Neuronal stem cell (in vitro differentiated cells): ENCODE results near the gene RRP1.

Experiments used
- DNase-seq: peaks from one replicate; pipeline ENCODE4 v3.0.0-alpha.2; 2013; ENCODE audit warnings: low spot score
- H2AFZ ChIP-seq: one replicate; pipeline ENCODE4 v1.6.1; 2013; ENCODE audit warnings: mild to moderate bottlenecking, low read length, inconsistent platforms
- H2AK5ac ChIP-seq: 2 replicates; pipeline ENCODE4 v1.6.1; 2013; ENCODE audit warnings: low read depth, mild to moderate bottlenecking, inconsistent platforms, low read length, moderate library complexity, mixed read lengths
- H2BK120ac ChIP-seq: 2 replicates; pipeline ENCODE4 v1.6.1; 2013; ENCODE audit warnings: low read depth, mild to moderate bottlenecking, inconsistent platforms, low read length, moderate library complexity, mixed read lengths
- H2BK12ac ChIP-seq: one replicate; pipeline ENCODE4 v1.6.1; 2013; ENCODE audit warnings: low read length, inconsistent platforms
- H2BK15ac ChIP-seq: 2 replicates; pipeline ENCODE4 v1.6.1; 2013; ENCODE audit warnings: mild to moderate bottlenecking, low read length, inconsistent platforms, mixed read lengths
- H2BK5ac ChIP-seq: one replicate; pipeline ENCODE4 v1.6.1; 2013; ENCODE audit warnings: inconsistent platforms, mild to moderate bottlenecking, low read length, moderate library complexity
- H3K14ac ChIP-seq: one replicate; pipeline ENCODE4 v1.6.1; 2013; ENCODE audit warnings: low read length, inconsistent platforms
- H3K18ac ChIP-seq: 2 replicates; pipeline ENCODE4 v1.6.1; 2013; ENCODE audit warnings: low read length, inconsistent platforms
- H3K23ac ChIP-seq: 2 replicates; pipeline ENCODE4 v1.6.1; 2013; ENCODE audit warnings: low read depth, mild to moderate bottlenecking, mixed read lengths, low read length, inconsistent platforms; ENCODE audit not compliant: poor library complexity
- H3K27ac ChIP-seq: replicated peaks from 3 replicates; pipeline ENCODE4 v1.5.1; 2013; ENCODE audit warnings: low read length, inconsistent platforms
- H3K27me3 ChIP-seq, 3 experiments: 2 replicates each; pipeline ENCODE4 v1.6.1; 2013; ENCODE audit warnings: low read length in 3 of 3, mild to moderate bottlenecking in 2 of 3, inconsistent platforms in 1 of 3, low read depth in 1 of 3, mixed read lengths in 1 of 3, moderate library complexity in 1 of 3; ENCODE audit not compliant: control insufficient read depth in 3 of 3, insufficient read depth in 3 of 3
- H3K36me3 ChIP-seq, 2 donors: replicated peaks in 1 of 2; 2 replicates each; pipeline ENCODE4 v1.6.1; 2013; ENCODE audit warnings: low read length in 2 of 2; ENCODE audit not compliant: control insufficient read depth in 2 of 2, insufficient read depth in 2 of 2
- H3K4ac ChIP-seq: 2 replicates; pipeline ENCODE4 v1.6.1; 2013; ENCODE audit warnings: inconsistent platforms, mild to moderate bottlenecking, low read length, moderate library complexity
- H3K4me1 ChIP-seq, 2 donors: 1 replicate in 1 of 2; 2 replicates in 1 of 2; pipeline ENCODE4 v1.6.1; 2013; ENCODE audit warnings: low read length in 2 of 2, low read depth in 1 of 2; ENCODE audit not compliant: control insufficient read depth in 2 of 2, insufficient read depth in 1 of 2
- H3K4me2 ChIP-seq: one replicate; pipeline ENCODE4 v1.6.1; 2013; ENCODE audit warnings: mild to moderate bottlenecking, low read length, inconsistent platforms; ENCODE audit not compliant: insufficient read depth, poor library complexity, severe bottlenecking
- H3K4me3 ChIP-seq, 2 donors: 2 replicates each; pipeline ENCODE4 v1.5.1; 2013; ENCODE audit warnings: low read length in 2 of 2, mild to moderate bottlenecking in 2 of 2, inconsistent platforms in 1 of 2, moderate library complexity in 1 of 2
- H3K79me1 ChIP-seq: one replicate; pipeline ENCODE4 v1.6.1; 2013; ENCODE audit warnings: low read depth, mild to moderate bottlenecking, inconsistent platforms, low read length, moderate library complexity
- H3K9ac ChIP-seq: one replicate; pipeline ENCODE4 v1.6.1; 2013; ENCODE audit warnings: mild to moderate bottlenecking, low read depth, low read length, inconsistent platforms; ENCODE audit not compliant: poor library complexity
- H3K9me3 ChIP-seq, 2 donors: replicated peaks in 1 of 2; 2 replicates each; pipeline versions ENCODE3 to v1.6.1; 2013; ENCODE audit warnings: low read length in 2 of 2, mild to moderate bottlenecking in 2 of 2, inconsistent platforms in 1 of 2, low read depth in 1 of 2, mixed read lengths in 1 of 2, moderate library complexity in 1 of 2; ENCODE audit not compliant: control insufficient read depth in 2 of 2, insufficient read depth in 1 of 2
- H4K8ac ChIP-seq: one replicate; pipeline ENCODE4 v1.6.1; 2013; ENCODE audit warnings: low read depth, mild to moderate bottlenecking, inconsistent platforms, low read length, moderate library complexity
- H4K91ac ChIP-seq: one replicate; pipeline ENCODE4 v1.6.1; 2013; ENCODE audit warnings: low read length, low read depth, mild to moderate bottlenecking, inconsistent platforms; ENCODE audit not compliant: poor library complexity
- WGBS, 2 donors: extraction: QIAGEN DNeasy Blood & Tissue Kit; methylation state at CpG; one replicate each; pipeline ENCODE4 v1.1.7; 2013; ENCODE audit warnings: missing lambda C conversion rate in 2 of 2, mixed read lengths in 1 of 2; ENCODE audit not compliant: insufficient read length in 2 of 2, insufficient replicate concordance in 1 of 2; ENCODE audit errors: extremely low coverage in 2 of 2; 5-methylcytosine and 5-hydroxymethylcytosine counted together

Gene RRP1

GRCh38 chr21:43826623-43826974 lies 37.2 kb downstream of the RRP1 start:
- H3K9ac ChIP-seq: peak overlapping the region; percentile 63
- H3K27ac ChIP-seq: no peak overlapping the region
- peak overlapping the region; percentile 95 for H2BK120ac ChIP-seq
- H2AFZ ChIP-seq: peak overlapping the region; percentile 43
- no peaks in the 10 kb centered on the region for H3K27me3 ChIP-seq
- H3K4me1 ChIP-seq: peaks cover 0 to 10% of the 10 kb centered on the region in 2 donors
- DNase-seq: no peak
- no peak overlapping the region for H3K4me2 ChIP-seq
- no peak overlapping the region for H2BK5ac ChIP-seq
- H2BK12ac ChIP-seq: peak overlapping the region; percentile 73
- peak overlapping the region; percentile 69 for H3K4ac ChIP-seq
- H3K18ac ChIP-seq: peak overlapping the region; percentile 89
- peak overlapping the region; percentile 56 for H3K14ac ChIP-seq
- H2BK15ac ChIP-seq: peak overlapping the region; percentile 93
- peak overlapping the region; percentile 87 for H4K8ac ChIP-seq
- H3K79me1 ChIP-seq: no peaks in the 10 kb centered on the region
- peak overlapping the region; percentile 92 for H2AK5ac ChIP-seq
- H4K91ac ChIP-seq: no peak overlapping the region
- H3K9me3 ChIP-seq: peaks cover 0 to 2% of the 10 kb centered on the region in 2 donors
- H3K23ac ChIP-seq: peak overlapping the region; percentile 55
- no peak overlapping the region for H3K4me3 ChIP-seq
- WGBS, 2 donors: no CpG with 5 or more reads among the region's 8 CpGs
- H3K36me3 ChIP-seq: no peaks in the 10 kb centered on the region

- no peak overlapping the region for H2BK5ac ChIP-seq
- no peaks in the 10 kb centered on the region for H3K27me3 ChIP-seq
- H3K4me1 ChIP-seq: peaks cover 0 to 10% of the 10 kb centered on the region in 2 donors
- H4K91ac ChIP-seq: no peak overlapping the region
- peak overlapping the region; percentile 87 for H4K8ac ChIP-seq
- no peaks in the 10 kb centered on the region for H3K79me1 ChIP-seq
- H2BK15ac ChIP-seq: peak overlapping the region; percentile 93
- H2BK120ac ChIP-seq: peak overlapping the region; percentile 95
- no peak overlapping the region for H3K14ac ChIP-seq
- WGBS, 2 donors: no CpG with 5 or more reads among the region's 18 CpGs
- H3K4ac ChIP-seq: peak overlapping the region; percentile 69
- H3K18ac ChIP-seq: peak overlapping the region; percentile 89
- H3K4me2 ChIP-seq: no peak overlapping the region
- H3K23ac ChIP-seq: no peak overlapping the region
- H3K9ac ChIP-seq: peak overlapping the region; percentile 63
- no peak overlapping the region for H3K4me3 ChIP-seq
- no peaks in the 10 kb centered on the region for H3K36me3 ChIP-seq
- H3K9me3 ChIP-seq: peaks cover 0 to 2% of the 10 kb centered on the region in 2 donors
- DNase-seq: no peak
- peak overlapping the region; percentile 43 for H2AFZ ChIP-seq
- H3K27ac ChIP-seq: no peak overlapping the region
- H2BK12ac ChIP-seq: peak overlapping the region; percentile 73
- H2AK5ac ChIP-seq: peak overlapping the region; percentile 92
Measured at GRCh38 chr21:43827015-43827611, 37.7 kb downstream of the RRP1 start.

- Histone ChIP-seq H3K4me2 (no peak overlapping the region), H2AK5ac (peak overlapping the region; percentile 63), H2BK120ac (no peak overlapping the region), H2AFZ (no peak overlapping the region), H2BK15ac (no peak overlapping the region), H3K4ac (no peak overlapping the region), H3K79me1 (peaks cover 3% of the 10 kb centered on the region), H3K23ac (no peak overlapping the region), H3K36me3 (no peaks in the 10 kb centered on the region), H3K27me3 (no peaks in the 10 kb centered on the region), H2BK5ac (peak overlapping the region; percentile 13), H2BK12ac (no peak overlapping the region), H3K27ac (no peak overlapping the region), H3K9ac (no peak overlapping the region), H3K9me3 (peaks cover 5 to 12% of the 10 kb centered on the region in 2 donors), H3K4me3 (no peak overlapping the region), H4K8ac (no peak overlapping the region), H3K18ac (no peak overlapping the region), H3K4me1 (peaks cover 0 to 10% of the 10 kb centered on the region in 2 donors), H4K91ac (peak overlapping the region; percentile 43), H3K14ac (no peak overlapping the region)
- no CpG with 5 or more reads among the region's 12 CpGs for WGBS, 2 donors
- no peak for DNase-seq
Measured at GRCh38 chr21:43829161-43829560, 39.8 kb downstream of the RRP1 start.

GRCh38 chr21:43829575-43830119 lies 40.3 kb downstream of the RRP1 start:
- no CpG with 5 or more reads among the region's 22 CpGs for WGBS, 2 donors
- Histone ChIP-seq H2BK5ac (no peak overlapping the region), H4K8ac (no peak overlapping the region), H3K9me3 (peaks cover 5 to 14% of the 10 kb centered on the region in 2 donors), H3K18ac (no peak overlapping the region), H3K4me3 (no peak overlapping the region), H4K91ac (peak overlapping the region; percentile 43), H3K36me3 (no peaks in the 10 kb centered on the region), H3K27me3 (no peaks in the 10 kb centered on the region), H3K9ac (no peak overlapping the region), H3K23ac (peak overlapping the region; percentile 85), H3K4me1 (peaks cover 0 to 10% of the 10 kb centered on the region in 2 donors), H3K27ac (no peak overlapping the region), H2BK15ac (peak overlapping the region; percentile 49), H3K14ac (no peak overlapping the region), H2BK12ac (peak overlapping the region; percentile 73), H3K79me1 (peaks cover 3% of the 10 kb centered on the region), H2AFZ (no peak overlapping the region), H3K4ac (no peak overlapping the region), H2BK120ac (no peak overlapping the region), H2AK5ac (peak overlapping the region; percentile 63), H3K4me2 (no peak overlapping the region)
- no peak for DNase-seq
